Liver (tissue), 9 donors: ENCODE results near the gene HSD17B8. TPM values are rescaled to one million over a fixed set of nuclear protein-coding genes. Genes with fewer than 3 reads are reported as not detected.
A peak's percentile ranks its signal among the peaks of the same experiment; 100 is the strongest.

Experiments used
- DNase-seq: peaks from one replicate; pipeline ENCODE4 v3.0.0-alpha.2; 2017; ENCODE audit warnings: low spot score
- H3K27ac ChIP-seq, 2 donors: one replicate each; pipeline ENCODE4 v1.7.0; 2013; ENCODE audit warnings: inconsistent platforms in 2 of 2, low read length in 2 of 2, control low read depth in 1 of 2, low read depth in 1 of 2, mild to moderate bottlenecking in 1 of 2
- H3K27me3 ChIP-seq, 4 donors: one replicate each; pipeline versions ENCODE4 v1.6.1 to v1.7.0; 2013; ENCODE audit warnings: low read length in 3 of 4, inconsistent platforms in 1 of 4, mild to moderate bottlenecking in 1 of 4, moderate library complexity in 1 of 4; ENCODE audit not compliant: control insufficient read depth in 4 of 4, insufficient read depth in 4 of 4
- H3K36me3 ChIP-seq, 4 donors: one replicate each; pipeline versions ENCODE4 v1.6.1 to v1.7.0; 2013; ENCODE audit warnings: low read length in 3 of 4, mild to moderate bottlenecking in 3 of 4, low read depth in 1 of 4, moderate library complexity in 1 of 4; ENCODE audit not compliant: control insufficient read depth in 4 of 4, insufficient read depth in 3 of 4
- H3K4me1 ChIP-seq, 4 donors: one replicate each; pipeline versions ENCODE4 v1.6.1 to v1.7.0; 2013; ENCODE audit warnings: low read length in 3 of 4, mild to moderate bottlenecking in 3 of 4, moderate library complexity in 1 of 4; ENCODE audit not compliant: control insufficient read depth in 4 of 4, insufficient read depth in 4 of 4
- H3K4me3 ChIP-seq, 3 donors: one replicate each; pipeline versions ENCODE4 v1.6.1 to v1.7.0; 2013; ENCODE audit warnings: low read length in 3 of 3, control low read depth in 1 of 3, low read depth in 1 of 3, mild to moderate bottlenecking in 1 of 3
- H3K9ac ChIP-seq, 2 donors: one replicate each; pipeline ENCODE4 v1.7.0; 2013; ENCODE audit warnings: low read length in 2 of 2, mild to moderate bottlenecking in 2 of 2, moderate library complexity in 2 of 2, control low read depth in 1 of 2, low read depth in 1 of 2
- H3K9me3 ChIP-seq, 4 donors: one replicate each; pipeline versions ENCODE4 v1.6.1 to v1.7.0; 2013; ENCODE audit warnings: low read length in 3 of 4; ENCODE audit not compliant: control insufficient read depth in 4 of 4
- ATF3 ChIP-seq: IDR thresholded peaks from 2 replicates; pipeline ENCODE4 v1.6.1; 2016; ENCODE audit warnings: antibody characterized with exemption
- CTCF ChIP-seq: fragments of 150-350 bp; IDR thresholded peaks from 2 replicates; pipeline ENCODE4 v1.5.1; 2017; ENCODE audit warnings: improper control_type of control experiment, low read depth, low read length; ENCODE audit not compliant: missing input control
- EGR1 ChIP-seq, 2 donors: IDR thresholded peaks; 2 replicates each; pipeline ENCODE4 v1.6.1; 2016 to 2018; ENCODE audit warnings: antibody characterized with exemption in 2 of 2, low read depth in 2 of 2
- FOXA1 ChIP-seq: IDR thresholded peaks from 2 replicates; pipeline ENCODE4 v1.6.1; 2016; ENCODE audit warnings: antibody characterized with exemption
- FOXA2 ChIP-seq: IDR thresholded peaks from 2 replicates; pipeline ENCODE4 v1.6.1; 2016; ENCODE audit warnings: antibody characterized with exemption
- GABPA ChIP-seq, 2 donors: IDR thresholded peaks in 1 of 2; conservative IDR thresholded peaks in 1 of 2; 2 replicates each; pipeline ENCODE4 v1.6.1; 2016; ENCODE audit warnings: antibody characterized with exemption in 2 of 2, mild to moderate bottlenecking in 1 of 2, moderate library complexity in 1 of 2
- HNF4A ChIP-seq, 2 donors: conservative IDR thresholded peaks; 2 replicates each; pipeline ENCODE4 v1.6.1; 2016; ENCODE audit warnings: antibody characterized with exemption in 2 of 2, mild to moderate bottlenecking in 2 of 2
- HNF4G ChIP-seq: IDR thresholded peaks from 2 replicates; pipeline ENCODE4 v1.6.1; 2016; ENCODE audit warnings: antibody characterized with exemption
- JUND ChIP-seq, 2 donors: IDR thresholded peaks; 2 replicates each; pipeline ENCODE4 v1.6.1; 2016; ENCODE audit warnings: antibody characterized with exemption in 2 of 2
- NR2F2 ChIP-seq: IDR thresholded peaks from 2 replicates; pipeline ENCODE4 v1.6.1; 2016; ENCODE audit warnings: antibody characterized with exemption
- RAD21 ChIP-seq, 2 donors: IDR thresholded peaks; 2 replicates each; pipeline ENCODE4 v1.6.1; 2016; ENCODE audit warnings: antibody characterized with exemption in 2 of 2, mild to moderate bottlenecking in 2 of 2
- REST ChIP-seq: IDR thresholded peaks from 2 replicates; pipeline ENCODE4 v1.6.1; 2016; ENCODE audit warnings: antibody characterized with exemption, mild to moderate bottlenecking
- RXRA ChIP-seq, 2 donors: IDR thresholded peaks; 2 replicates each; pipeline ENCODE4 v1.6.1; 2017 to 2018; ENCODE audit warnings: antibody characterized with exemption in 2 of 2, mild to moderate bottlenecking in 1 of 2
- SP1 ChIP-seq: IDR thresholded peaks from 2 replicates; pipeline ENCODE4 v1.6.1; 2018; ENCODE audit warnings: antibody characterized with exemption, mild to moderate bottlenecking
- TAF1 ChIP-seq: conservative IDR thresholded peaks from 2 replicates; pipeline ENCODE4 v1.6.1; 2016; ENCODE audit warnings: antibody characterized with exemption, mild to moderate bottlenecking
- YY1 ChIP-seq: IDR thresholded peaks from 2 replicates; pipeline ENCODE4 v1.6.1; 2016; ENCODE audit warnings: antibody characterized with exemption, mild to moderate bottlenecking
- whole genome bisulfite sequencing: extraction: QIAGEN DNeasy Blood & Tissue Kit; methylation state at CpG from one replicate; pipeline ENCODE4 v1.1.7; 2013; 5-methylcytosine and 5-hydroxymethylcytosine counted together
- polyA plus RNA-seq, 2 donors: library from polyadenylated mRNA; stranded (reverse) in 1 of 2; unstranded in 1 of 2; fragments of 200-250 nt in 1 of 2; fragments of >200 nt in 1 of 2; fragmentation: Nextera tagmentation in 1 of 2; extraction: Ambion mirVana in 1 of 2; gene quantifications; one replicate each; pipeline versions ENCODE4 v1.2.1 to v1.2.3, GENCODE V29; 2013 to 2015
- total RNA-seq, 2 donors: library from RNA; depleted of rRNA; stranded (reverse); fragments of >200 nt; gene quantifications; one replicate each; pipeline ENCODE4 v1.2.3, GENCODE V29; 2014
- TF ChIP-seq, protein P1 (sequence below): IDR thresholded peaks from 2 replicates; pipeline ENCODE4 v1.6.1; 2016; ENCODE audit warnings: antibody characterized with exemption
- TF ChIP-seq, protein P2 (sequence below): IDR thresholded peaks from 2 replicates; pipeline ENCODE4 v1.6.1; 2016; ENCODE audit warnings: antibody characterized with exemption
- donor health status: healthy.
- donor health status: healthy.
- donor health status: healthy.
- donor health status: healthy.
- donor health status: healthy.

The HSD17B8 gene
- total and polyA plus RNA-seq, 4 donors, result 24.5 to 52.3 (median 37.5) TPM

- no peak for DNase-seq
Measured at GRCh38 chr6:33248643-33248931, 44.1 kb downstream of the HSD17B8 start.

More at GRCh38 chr6:33248643-33248931, 44.1 kb downstream of the HSD17B8 start:
- Histone ChIP-seq H3K4me3 (peak overlapping the region; percentile 3 to 46 (median 42)), H3K4me1 (peaks cover 2 to 29% (median 23%) of the 10 kb centered on the region in 4 donors), H3K9ac (peak overlapping the region; percentile 70 to 86), H3K9me3 (no peaks in the 10 kb centered on the region), H3K27me3 (no peaks in the 10 kb centered on the region), H3K36me3 (peaks cover 0 to 6% (median 1%) of the 10 kb centered on the region in 4 donors), H3K27ac (peak overlapping the region; percentile 92 to 97)
- TF ChIP-seq, protein P1, sequence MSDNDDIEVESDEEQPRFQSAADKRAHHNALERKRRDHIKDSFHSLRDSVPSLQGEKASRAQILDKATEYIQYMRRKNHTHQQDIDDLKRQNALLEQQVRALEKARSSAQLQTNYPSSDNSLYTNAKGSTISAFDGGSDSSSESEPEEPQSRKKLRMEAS, result no peak
- TF ChIP-seq HNF4A (conservative IDR thresholded peaks at IDR 0.05), result no peak
- no peak for TF ChIP-seq NR2F2
- no peak for TF ChIP-seq FOXA2
- TF ChIP-seq TAF1, result no peak
- no peak for TF ChIP-seq GABPA (IDR thresholded peaks at IDR 0.05 in 1 of 2, conservative IDR thresholded peaks at IDR 0.05 in 1 of 2)
- no peak for TF ChIP-seq JUND (IDR thresholded peaks at IDR 0.05)
- no peak for TF ChIP-seq RAD21 (IDR thresholded peaks at IDR 0.05)
- TF ChIP-seq HNF4G, result no peak
- no peak for TF ChIP-seq EGR1 (IDR thresholded peaks at IDR 0.05; ENCODE audit: low read depth in 2 of 2)
- no peak for TF ChIP-seq FOXA1
- TF ChIP-seq YY1, result no peak
- TF ChIP-seq, protein P2, sequence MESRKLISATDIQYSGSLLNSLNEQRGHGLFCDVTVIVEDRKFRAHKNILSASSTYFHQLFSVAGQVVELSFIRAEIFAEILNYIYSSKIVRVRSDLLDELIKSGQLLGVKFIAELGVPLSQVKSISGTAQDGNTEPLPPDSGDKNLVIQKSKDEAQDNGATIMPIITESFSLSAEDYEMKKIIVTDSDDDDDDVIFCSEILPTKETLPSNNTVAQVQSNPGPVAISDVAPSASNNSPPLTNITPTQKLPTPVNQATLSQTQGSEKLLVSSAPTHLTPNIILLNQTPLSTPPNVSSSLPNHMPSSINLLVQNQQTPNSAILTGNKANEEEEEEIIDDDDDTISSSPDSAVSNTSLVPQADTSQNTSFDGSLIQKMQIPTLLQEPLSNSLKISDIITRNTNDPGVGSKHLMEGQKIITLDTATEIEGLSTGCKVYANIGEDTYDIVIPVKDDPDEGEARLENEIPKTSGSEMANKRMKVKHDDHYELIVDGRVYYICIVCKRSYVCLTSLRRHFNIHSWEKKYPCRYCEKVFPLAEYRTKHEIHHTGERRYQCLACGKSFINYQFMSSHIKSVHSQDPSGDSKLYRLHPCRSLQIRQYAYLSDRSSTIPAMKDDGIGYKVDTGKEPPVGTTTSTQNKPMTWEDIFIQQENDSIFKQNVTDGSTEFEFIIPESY, result no peak
- no peak for TF ChIP-seq ATF3
- no peak for TF ChIP-seq CTCF
- no peak for TF ChIP-seq SP1
- TF ChIP-seq RXRA (IDR thresholded peaks at IDR 0.05), result no peak
- no peak for TF ChIP-seq REST
- under 1% methylated on average over 18 of the region's 18 CpGs for WGBS
